AG09319 (cell line): ENCODE results near the gene DPYSL4.

ENCODE experiments used
- DNase-seq: peaks from one replicate; pipeline ENCODE4 v3.0.0-alpha.2; 2010; ENCODE audit warnings: low read depth; ENCODE audit errors: extremely low read depth
- CTCF ChIP-seq: IDR thresholded peaks from 2 replicates; pipeline ENCODE4 v1.5.1; 2011; ENCODE audit warnings: low read depth, mild to moderate bottlenecking, inconsistent platforms, low read length, moderate library complexity

The DPYSL4 gene

GRCh38 chr10:132225849-132226205 is 39.1 kb downstream of the DPYSL4 start:
- TF ChIP-seq CTCF = no peak
- DNase-seq = no peak

GRCh38 chr10:132226586-132227405 is 40.0 kb downstream of the DPYSL4 start:
- no peak for DNase-seq
- TF ChIP-seq CTCF = no peak

GRCh38 chr10:132227851-132228390 is 41.2 kb downstream of the DPYSL4 start:
- DNase-seq = no peak
- TF ChIP-seq CTCF = no peak

GRCh38 chr10:132228616-132229015 is 41.9 kb downstream of the DPYSL4 start:
- DNase-seq = no peak
- no peak for TF ChIP-seq CTCF

GRCh38 chr10:132229096-132229495 is 42.3 kb downstream of the DPYSL4 start:
- no peak for TF ChIP-seq CTCF
- DNase-seq = no peak

GRCh38 chr10:132229834-132230556 is 43.2 kb downstream of the DPYSL4 start:
- TF ChIP-seq CTCF = no peak

GRCh38 chr10:132230557-132231210 is 43.9 kb downstream of the DPYSL4 start:
- no peak for DNase-seq
- TF ChIP-seq CTCF = no peak

More at GRCh38 chr10:132229834-132230556, 43.2 kb downstream of the DPYSL4 start:
- DNase-seq = no peak
